NCI-H510A treated with DMSO at 0.1 percent for 48 hours (cell line): ENCODE data around the gene NELL1.

Experiments used
- DNase-seq: peaks from one replicate; lab custom pipeline; 2025; lab: John Stamatoyannopoulos, UW

NELL1 gene

DNA sequence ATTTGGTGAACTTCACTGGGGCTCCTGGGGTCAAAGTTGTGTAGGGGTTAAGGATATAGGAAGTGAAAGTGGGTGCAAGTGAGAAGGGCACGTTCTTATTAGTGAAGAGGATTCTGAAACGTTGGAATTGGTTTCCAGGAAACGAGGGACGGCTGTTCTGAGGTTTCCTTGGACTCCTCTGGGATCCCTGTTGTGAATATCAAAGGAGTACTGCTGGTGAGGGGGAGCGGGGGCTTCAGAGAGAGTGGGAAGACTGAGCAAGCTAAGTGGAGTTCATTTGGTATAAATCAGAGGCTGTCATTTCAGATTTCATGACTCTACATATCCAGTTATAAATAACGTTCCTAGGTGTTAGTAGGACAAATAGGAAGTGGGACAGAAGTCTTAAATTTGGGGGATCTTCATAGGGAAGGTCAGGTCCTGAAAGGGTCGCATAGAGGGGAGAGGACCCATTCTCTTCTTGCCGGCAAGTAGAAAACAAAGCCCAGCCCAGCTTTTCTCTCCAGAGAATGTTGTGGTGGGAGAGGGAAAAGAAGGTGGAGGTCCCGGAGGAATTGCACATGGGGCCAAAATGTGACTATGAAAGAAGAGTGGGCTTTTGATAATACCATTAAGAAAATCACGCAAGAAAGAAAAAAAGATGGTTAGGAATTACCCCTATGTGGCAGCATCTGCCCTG, 1.1 kb upstream of the NELL1 start:
- no peak for DNase-seq

DNA sequence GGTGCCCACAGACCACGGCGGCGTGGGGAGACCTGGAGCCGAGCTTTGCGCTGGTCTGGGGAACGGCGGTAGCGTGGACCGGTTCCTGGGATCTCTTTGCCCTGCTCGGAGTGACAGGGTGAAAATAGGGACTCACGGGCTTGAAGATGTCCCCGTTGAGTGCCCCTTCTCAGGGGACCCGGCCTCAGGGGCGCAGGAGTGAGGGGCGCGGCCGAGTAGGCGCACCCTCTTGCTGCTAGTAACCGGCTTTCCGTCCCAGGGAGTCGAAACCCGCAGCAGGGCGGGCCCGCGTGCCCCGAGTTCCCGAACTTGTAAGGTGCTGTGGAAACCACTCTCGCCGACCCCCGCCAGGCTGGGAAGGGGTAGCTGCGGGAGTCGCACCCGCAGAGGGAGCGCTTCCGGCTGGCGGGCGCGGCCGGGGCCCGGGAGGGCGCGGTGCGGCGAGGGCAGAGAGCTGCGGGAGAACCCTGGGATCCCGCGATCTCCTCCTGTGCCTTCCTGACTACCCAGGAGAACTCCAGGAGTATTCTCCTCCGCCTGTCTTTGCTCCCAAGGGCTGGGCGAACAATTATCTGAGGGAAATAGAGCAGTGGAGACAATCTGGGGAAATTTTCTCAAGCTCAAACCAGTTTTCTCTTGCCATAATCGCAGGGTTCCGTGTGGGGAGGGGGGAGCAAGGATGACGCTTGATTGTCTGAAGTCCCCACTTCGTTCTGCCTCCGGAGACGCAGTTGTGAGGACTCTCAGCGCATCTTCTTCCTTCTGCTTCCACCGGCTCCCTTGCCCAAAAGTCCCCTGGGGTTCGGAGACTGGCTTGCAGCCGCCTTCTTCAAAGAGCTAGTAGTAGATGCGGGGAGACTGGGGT, 666 bp downstream of the NELL1 start:
- DNase-seq = no peak

DNA sequence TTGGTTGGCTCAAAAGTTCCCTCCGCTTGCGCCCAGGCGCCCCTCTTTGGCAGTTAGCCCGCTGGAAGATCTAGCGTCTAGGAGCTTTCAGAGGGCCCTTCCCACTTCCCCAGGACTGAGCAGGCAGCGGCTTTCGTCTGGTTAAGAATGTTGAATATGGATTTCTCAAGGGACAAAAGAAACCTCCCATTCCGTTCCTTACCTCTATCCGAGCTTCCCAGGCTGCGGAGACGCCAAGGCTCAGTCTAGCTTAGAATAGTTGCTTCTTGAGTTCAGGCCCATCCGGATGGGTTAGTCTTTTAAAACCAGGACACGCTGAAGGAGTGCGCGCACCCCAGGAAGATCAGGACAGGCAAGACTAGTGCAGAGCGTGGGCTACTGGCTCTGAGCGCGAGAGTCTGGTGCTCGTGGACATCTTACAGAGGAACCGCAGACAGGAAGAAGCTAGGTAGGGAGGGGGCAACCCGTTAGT, 1.6 kb downstream of the NELL1 start:
- DNase-seq = no peak

DNA sequence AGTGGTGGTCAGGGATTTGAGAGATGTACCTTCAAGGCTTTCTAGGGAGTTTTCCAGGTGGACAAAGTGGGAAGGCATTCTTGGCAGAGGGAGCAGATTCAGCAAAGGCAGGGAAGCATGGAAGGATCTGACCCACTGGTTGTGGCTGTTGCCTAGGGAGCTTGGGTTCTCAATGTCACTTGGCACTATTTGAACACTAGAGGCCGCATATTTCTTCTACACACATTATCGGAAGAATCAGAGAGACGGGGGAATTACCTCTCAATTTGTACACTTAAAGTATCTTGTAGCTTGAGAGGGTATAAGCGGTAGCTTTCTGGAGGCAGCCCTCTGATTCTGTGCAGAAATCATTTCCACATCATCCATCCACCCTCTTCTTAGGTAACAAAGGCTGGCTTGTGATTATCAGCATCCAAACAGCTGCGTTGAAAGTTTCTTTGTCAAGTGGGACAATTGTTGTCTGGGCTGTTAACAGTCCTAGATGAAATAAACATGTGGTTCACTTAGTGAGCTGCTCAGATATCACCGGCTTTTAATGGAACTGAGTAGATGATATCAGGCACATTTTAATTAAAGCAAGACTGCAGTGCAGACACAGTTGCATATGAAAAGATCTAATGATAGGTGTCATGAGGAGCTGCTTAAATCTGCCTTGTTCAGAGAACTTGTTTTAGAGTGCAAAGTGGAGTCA, 2.6 kb downstream of the NELL1 start:
- DNase-seq = peak; percentile 64

DNA sequence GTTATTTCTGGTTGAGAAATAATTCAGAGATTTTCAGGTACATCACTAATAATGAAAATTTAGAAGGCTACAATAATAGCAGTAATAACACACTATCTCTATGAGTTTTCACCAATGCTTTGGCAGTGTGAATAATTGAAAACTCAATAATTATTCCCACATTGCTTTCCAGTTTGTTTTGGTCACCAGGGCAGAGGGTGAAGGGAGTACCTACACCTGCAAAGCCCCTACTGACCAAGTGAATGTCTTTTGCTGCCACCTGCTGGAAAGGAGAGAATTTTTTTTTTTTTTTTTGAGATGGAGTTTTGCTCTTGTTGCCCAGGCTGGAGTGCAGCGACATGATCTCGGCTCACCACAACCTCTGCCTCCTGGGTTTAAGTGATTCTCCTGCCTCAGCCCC, 3.2 kb downstream of the NELL1 start:
- peak; percentile 29 for DNase-seq

DNA sequence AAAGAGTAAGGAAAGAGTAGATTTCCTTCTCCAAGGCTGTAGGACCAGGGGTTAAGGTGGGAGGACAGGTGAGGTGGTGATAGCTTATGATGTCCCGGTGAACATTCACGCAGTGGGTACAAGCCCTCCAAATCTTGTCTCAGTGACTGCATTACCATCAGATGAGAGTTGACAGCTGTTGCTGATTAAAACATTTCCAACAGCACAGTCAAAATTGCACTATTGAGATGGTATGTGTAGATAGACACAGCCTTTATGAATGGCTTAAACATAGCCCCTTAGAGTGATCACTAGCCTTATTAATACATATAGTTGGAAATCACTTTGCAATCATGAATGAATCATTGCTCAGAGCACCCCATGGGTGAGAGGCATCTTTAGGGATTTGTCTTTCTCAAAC, 7.3 kb downstream of the NELL1 start:
- DNase-seq = no peak

DNA sequence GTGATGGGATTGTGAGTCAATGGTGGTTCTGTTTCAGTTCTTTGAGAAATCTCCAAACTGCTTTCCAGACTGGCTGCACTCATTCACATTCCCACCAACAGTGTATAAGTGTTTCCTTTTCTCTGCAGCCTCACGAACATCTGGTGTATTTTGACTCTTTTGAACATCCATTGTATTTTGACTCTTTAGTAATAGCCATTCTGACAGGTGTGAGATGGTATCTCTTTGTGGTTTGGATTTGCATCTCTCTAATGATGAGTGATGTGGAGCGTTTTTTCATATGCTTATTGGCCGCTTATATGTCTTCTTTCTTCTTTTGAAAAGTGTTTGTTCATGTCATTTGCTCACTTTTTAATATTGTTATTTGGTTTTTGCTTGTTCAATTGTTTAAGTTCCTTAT, 19.4 kb downstream of the NELL1 start:
- no peak for DNase-seq

DNA sequence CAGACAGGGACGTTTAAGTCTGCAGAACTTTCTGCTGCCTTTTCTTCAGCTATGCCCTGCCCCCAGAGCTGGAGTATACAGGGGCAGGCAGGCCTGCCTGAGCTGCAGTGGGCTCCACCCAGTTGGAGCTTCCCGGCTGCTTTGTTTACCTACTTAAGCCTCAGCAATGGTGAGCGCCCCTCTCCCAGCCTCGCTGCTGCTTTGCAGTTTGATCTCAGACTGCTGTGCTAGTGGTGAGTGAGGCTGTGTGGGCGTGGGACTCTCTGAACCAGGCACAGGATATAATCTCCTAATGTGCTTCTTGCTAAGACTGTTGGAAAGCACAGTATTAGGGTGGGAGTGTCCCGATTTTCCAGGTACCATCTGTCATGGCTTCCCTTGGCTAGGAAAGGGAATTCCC, 38.5 kb downstream of the NELL1 start:
- no peak for DNase-seq

DNA sequence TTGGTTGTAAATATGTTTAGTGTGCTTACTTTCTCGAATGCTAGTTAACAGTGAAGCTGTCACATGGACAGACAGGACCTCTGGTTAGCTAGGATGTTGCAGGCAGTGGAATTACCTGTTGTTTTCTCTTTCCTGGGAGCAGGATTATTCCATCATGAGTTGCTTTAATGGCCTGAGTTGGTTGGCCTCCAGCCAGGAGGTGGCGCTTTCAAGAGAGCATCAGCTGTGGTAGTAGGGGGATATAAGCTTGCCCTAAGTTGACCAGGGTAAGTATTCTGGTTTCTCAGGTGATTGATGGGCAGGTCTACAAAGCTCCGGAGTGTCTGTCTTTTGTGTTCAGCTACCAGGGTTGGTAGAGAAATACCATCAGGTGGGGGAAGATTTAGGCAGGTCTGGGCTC, 43.5 kb downstream of the NELL1 start:
- no peak for DNase-seq

DNA sequence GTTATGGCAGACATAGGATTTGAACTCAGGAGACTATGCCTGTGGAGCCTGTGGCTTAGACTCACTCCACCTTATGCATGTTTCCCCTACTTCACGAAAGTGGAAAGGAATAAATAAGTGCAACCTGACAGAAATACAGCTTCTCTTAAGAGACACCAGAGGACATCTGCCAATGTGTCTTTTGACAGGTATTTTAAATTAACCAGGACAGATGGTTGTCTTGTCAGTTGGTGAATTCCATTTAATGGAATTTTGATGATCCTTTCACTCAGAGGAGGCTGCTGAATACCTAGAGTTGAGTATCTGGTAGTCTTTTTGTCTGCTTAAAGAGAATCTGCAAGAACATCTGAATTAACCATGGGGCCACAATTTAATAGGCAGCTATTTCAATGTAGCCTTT, 46.1 kb downstream of the NELL1 start:
- no peak for DNase-seq

DNA sequence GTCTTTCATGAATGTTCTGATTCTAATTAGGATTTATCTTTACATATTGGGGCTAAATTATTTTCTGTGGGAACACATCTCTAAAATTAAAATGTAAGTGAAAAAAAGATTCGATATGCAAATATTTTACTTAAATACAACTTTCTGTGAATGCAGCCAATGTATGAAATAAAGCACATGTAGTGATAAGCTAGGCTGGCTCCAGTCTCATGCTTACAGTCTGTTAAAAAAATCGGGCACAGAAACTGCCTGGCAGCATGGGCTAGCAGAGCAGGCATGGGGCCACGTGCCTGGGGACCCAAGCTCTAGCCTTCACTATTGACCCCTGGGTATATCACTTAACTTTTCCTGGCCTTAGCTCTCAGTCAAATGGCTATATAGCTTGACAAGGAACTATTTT, 46.5 kb downstream of the NELL1 start:
- no peak for DNase-seq

DNA sequence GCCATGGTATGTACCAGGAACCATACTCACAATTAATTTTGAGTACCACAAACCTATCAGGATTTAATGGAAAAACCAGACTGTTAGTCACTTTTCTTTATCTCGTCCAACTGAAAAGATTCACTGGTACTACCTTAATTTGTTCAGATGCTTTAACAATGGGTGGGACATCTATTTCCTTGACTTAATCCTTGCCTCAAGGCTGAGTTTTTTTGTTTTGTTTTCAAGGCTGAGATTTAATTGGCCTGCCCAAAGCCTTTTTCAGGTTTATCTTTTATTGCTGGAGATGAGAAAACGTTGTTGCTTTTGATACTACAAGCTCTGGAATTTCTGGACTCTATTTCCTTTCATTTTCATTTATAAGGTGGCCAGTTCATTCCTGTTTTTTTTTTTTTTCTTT, 50.4 kb downstream of the NELL1 start:
- no peak for DNase-seq

DNA sequence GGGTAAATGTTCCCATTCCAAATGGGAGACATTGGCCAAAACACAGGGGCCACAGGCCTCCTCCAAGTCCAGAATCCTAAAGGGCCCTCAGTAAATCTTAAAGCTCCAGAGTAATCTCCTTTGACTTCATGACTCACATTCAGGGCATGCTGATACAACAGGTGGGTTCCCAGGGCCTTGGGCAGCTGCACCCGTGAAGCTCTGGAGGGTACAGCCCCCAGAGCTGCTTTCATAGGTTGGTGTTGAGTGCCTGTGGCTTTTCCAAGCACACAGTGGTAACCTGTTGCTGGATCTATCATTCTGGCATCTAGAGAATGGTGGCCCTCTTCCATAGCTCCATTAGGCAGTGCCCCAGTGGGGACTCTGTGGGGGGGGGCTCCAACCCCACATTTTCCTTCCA, 54.0 kb downstream of the NELL1 start:
- DNase-seq = no peak

DNA sequence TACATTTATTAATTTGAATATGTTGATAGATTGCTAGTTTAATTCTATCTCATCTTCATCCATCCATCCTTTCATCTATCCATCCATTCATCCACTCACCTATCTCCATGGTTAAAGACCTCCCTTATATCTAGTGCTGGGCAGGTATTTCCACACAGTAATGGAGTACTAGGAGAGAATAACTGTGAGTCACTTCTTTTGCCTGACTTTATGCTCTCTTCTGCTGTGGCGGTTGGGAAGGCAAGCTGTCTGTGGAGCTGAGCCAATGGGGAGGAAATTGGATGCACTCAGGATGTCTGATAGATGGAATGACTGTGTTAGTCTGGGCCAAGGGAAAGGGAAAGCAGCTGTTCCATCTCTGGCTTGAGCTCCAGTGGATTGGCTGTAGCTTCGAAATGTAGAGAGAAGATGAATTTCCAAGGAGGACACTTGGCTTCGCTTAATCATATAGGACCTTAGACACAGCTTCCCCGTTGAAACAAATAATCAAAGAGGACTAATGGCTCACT, 60.3 kb downstream of the NELL1 start:
- no peak for DNase-seq

DNA sequence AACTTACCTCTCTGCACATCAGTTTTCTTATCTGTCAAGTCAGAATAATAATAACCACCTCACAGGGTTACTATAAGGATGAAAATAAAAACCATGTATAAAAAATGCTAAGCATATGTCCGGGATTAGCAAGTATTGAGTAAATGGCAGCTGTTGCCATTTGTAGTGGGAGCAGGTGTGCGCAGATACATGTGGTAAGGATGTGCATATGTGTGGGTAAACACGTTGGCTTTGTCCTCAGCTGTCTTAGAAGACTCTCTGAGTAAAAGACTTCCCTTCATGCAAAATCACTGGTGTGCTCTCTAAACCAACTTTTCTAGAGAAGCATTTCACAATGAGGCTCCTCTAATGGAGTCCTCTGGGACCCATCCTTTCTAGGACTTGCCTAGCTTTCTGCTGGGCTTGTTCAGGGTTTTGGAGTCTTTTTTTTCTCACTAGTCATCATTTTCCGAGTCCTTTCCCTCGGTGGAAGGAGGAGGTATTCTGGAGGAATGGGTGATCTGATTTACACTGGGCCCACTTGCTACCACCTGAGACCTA, 62.4 kb downstream of the NELL1 start:
- DNase-seq = no peak

DNA sequence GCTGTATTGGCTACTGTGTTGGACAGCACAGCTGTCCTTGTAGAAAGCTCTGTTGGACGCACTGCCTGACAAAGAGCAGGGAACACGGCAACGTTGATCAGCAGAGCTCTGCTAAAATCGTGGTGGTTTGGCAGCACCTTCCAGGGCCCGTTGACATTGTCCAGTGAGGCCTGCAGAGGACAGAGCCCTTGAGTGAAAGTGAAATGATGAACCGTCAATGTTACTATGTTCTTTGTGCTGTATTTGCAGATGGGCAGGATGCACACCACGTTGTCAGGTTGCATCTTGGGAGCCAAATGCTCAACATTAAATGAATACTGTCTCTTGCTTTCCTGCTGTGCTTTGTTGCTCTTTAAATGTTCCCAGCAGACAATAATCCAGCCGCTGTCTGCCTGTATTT, 69.7 kb downstream of the NELL1 start:
- DNase-seq = peak; percentile 48

DNA sequence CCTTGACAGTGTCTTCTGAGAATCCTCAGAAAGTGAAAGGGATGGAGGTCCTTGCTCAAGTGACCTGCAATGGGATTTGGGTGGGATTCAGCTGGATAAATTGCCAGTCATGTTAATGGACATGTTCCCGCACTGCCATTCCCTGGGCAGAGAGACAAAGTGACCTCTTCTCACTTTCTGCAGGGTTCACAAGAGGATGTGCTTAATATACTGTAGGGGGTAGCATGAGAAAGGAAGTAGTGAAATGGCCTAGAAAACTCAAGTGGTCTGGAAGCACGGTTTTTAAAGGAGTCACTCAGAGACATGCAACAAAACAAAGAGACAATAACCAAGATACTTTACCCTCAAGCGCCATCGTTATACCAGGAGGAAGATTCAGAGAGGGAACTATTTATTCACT, 70.2 kb downstream of the NELL1 start:
- DNase-seq = peak; percentile 25

DNA sequence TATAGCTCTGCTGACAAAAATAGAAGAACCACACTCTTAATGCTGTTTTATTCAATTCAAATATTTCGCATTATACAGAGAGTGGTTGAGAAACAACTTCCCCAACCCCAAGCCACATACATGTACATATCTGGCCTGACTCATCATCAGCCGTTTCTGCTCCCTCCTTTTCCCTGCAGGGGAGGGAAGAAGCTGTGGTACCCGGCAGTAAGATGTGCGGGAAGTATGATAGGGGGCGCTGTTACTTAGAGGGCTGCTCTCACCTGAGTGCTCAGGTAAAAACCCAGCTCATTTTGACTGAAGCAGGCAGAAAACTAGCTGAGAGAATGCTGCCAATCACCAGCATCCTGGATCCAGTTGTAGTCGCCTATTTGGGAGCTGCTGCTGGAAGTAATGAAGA, 85.5 kb downstream of the NELL1 start:
- DNase-seq = peak; percentile 24

DNA sequence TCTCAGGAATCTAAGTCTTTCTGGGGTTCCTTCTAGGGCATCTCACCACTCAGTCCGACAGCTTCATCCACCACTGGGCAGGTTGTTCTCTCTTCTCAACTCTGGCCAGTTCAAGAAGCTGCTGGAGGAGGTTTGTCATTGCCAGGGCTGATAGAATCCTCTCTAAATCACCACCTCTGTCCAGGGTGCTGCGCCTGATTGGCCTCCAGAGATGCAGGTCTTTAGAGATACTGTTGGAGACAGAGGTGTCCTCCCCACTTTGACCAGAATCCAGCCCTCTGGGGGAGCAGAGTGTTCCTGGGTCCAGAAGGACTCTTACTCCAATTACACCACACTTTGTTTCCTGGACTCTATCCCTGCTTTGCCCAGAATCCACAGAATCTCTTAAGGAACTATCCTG, 90.2 kb downstream of the NELL1 start:
- DNase-seq = no peak

DNA sequence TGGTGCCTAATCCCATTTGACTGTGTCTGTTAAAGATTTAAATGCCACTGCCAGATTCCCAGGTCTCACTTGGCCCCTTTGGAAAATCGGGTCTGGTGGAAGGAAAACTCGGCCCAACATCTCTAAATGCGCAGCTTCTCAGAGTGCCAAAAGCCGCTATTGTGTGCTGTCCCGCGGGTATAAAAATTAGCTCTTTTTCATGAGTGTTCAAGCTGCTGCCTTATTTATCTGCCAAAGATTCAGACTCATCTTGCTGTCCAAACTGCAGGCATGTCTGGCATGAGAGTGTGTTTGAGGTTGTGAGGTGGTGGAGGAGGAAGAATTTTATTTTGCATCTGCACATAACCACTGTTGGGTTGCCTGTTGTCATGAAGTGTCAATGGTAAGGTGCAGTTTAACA, 91.4 kb downstream of the NELL1 start:
- DNase-seq = no peak

DNA sequence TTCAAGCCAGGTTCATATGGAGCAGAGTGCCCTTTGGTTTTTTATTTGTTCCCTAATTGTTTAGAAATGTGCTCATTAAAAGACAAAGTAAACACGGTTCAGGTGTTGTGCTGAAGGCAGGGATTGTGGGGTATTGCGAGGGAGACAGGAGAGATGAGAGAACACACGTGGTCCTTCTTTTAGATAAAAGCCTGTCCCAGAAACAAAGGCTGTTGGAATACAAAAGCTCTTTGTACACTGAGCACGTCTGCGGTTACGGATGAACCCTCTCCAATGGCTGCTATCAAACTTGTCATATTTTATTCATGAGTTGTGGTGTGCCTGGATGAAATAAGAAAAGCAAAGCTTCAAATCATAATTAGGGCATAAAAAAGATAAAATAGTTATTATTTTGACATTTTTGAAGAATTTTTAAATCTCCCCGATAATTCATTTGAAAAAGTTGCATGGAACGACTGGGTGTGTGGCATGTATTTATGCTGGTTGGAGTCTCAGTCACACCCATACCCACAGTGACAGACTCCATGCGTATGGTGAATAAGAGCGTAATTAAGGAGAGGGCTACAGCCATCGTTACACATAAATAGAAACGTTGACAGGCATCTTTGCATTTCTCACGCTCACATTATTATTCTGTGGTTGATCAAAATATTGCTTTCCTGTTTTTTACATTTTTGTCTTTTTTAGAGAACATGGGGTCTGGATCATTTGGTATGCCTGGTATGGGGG, 92.9 kb downstream of the NELL1 start:
- DNase-seq = peak; percentile 76

DNA sequence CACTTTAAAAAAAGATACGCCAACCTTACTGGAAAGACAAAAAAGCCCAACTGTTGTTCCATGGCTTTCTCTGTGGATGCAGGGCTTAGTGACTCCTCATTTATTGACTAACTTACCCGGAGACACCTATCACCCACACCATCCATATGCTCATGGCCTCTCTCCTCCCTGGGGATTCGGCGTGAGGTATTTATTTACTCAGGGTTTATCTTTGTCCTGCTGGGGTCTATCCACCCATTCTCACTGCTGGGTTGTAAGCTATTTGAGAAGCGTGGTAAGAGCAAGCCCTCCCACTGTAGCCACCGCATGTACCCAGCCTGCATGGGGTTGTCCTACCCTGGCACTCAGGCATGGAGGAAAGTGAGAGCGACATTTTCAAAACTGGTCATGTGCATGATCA, 93.6 kb downstream of the NELL1 start:
- peak; percentile 17 for DNase-seq
